GM10847 (cell line): ENCODE results near the gene CEP78.

Experiments
- POLR2A ChIP-seq: IDR thresholded peaks from 2 replicates; pipeline ENCODE4 v1.6.1; 2011; ENCODE audit not compliant: insufficient read length; ENCODE audit errors: extremely low read depth

The CEP78 gene

DNA sequence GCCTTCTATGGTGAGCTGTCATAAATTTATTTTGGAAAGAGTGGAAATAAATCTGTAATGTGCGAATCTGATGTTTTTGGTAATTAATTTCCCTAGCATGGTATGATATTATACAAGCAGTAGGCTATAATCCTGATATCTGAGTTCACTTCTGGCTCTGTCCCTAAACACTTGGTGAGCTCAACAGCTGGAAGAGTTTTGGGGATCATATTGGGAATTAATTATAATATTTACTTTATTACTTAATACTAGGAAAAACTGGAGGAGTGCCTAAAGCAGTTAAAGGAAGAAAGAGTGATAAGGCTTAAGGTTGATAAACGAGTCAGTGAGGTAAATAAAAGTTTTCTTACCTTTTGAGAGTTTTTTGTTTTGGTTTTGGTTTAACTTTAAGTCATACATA, 26.8 kb downstream of the CEP78 start:
- TF ChIP-seq POLR2A, result no peak

DNA sequence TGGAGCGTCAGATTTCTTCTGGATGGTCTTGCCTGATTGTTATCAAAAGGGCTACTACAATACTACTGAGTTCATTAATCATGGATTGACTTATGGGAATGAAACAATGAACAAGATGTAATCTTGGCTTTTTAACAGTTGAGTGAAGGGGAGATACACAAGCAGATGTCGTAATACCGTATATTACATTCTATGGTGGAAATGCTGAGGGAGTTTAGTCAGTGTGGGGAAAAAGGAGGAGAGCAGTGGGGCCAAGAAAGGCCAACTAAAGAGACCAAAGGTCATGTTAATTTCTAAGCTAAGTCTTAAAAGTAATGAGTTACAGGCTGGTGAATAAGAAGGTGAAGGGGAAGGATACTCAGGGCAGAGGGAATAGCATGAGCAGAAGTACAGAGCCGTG, 32.0 kb downstream of the CEP78 start:
- no peak for TF ChIP-seq POLR2A

DNA sequence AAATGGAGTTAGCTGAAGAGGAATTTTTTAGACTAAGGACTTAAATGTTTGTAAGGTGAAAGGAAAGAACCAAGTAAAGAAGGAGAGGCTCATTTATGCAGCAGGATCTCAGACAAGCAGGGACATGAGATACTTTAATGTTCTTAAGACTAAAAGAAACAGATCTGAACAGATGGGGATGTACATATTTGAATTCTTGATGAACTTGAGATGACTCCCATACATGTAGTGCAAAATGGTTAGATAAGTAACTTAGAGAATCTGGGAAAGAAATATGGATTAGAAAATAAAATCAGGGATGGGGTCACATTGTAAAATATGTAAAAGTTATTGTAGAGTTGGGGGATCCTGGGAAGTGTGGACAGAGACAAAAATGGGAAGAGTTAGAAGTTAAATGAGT, 33.9 kb downstream of the CEP78 start:
- TF ChIP-seq POLR2A, result no peak

DNA sequence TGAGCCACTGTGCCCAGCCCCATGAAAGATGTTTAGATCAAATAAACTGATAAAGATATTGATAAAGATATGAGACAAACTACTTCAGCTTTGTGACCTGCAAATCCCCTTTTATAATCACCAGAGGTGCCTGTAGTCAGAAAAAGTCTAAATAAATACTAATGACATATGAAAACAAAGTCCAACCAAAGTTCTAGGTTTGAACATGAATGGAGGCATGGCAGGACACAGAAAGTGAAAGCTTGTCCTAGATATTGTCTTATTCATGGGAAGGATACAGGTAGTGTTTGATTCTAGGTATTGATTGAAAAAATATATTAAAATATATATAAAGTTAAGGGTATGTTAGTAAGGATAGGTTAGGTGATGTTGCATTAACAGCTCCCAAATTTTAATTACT, 36.4 kb downstream of the CEP78 start:
- TF ChIP-seq POLR2A, result no peak

DNA sequence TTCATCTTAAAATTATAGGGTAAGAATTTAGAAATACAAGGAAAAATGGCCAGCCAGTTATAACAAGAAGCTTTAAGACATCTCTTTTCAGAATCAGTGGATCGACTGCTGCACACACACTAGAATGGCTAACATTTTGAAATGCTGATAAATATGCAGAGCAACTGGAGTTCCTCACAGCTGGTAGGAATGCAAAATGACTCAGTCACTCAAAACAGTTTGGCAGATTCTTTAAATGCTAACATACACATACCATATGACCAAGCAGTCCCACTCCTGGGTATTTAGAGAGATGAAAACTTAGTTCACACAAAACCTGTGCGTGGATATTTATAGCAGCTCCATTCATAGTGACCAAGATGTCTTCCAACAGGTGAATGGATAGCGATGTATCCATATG, 37.9 kb downstream of the CEP78 start:
- no peak for TF ChIP-seq POLR2A

DNA sequence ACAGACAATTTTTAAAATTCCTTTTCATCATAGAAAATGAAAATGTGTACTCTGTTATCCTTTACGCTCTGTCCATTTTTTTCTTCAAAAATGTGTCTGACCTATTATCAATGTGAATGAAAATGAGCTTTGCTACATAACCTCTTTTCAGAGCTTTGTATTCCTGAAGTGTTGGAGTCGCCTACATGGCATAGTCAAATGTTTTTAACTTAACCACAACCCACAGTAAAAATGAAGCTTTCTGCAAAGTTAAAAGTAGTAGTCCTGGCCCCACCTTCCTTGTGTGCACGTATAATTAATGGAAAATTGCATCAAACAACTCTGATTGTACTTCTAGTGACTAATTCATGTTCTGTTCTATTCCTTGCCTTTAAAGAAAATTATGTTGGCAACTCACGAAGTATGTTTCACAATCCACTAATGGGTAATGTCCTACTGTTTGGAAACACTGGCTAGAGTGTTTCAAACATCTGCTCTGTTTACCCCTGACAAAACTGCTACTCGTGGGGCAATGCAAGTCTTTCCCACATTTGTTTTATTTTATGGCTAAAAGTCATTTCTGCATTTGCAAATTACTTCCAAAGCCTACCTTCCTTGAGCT, 42.4 kb downstream of the CEP78 start:
- TF ChIP-seq POLR2A, result no peak

DNA sequence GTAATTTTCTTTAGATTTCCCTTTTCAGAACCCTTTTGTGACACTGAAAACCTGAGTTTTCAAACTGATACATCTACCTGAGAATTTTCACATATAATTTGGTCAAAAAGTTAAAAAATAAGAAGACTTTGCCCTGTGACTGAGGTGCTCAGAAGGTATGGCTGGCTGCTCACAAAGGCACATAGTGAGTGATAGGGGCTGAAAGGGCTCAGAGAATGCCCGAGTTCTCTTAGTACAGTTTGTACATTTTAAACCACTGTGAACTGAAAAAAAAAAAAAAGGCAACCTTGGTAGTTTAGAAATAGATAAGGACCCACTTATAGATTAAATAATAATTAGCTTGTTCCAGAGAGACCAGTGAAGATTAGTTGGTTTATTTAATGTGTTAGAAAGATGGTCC, 42.9 kb downstream of the CEP78 start:
- no peak for TF ChIP-seq POLR2A

DNA sequence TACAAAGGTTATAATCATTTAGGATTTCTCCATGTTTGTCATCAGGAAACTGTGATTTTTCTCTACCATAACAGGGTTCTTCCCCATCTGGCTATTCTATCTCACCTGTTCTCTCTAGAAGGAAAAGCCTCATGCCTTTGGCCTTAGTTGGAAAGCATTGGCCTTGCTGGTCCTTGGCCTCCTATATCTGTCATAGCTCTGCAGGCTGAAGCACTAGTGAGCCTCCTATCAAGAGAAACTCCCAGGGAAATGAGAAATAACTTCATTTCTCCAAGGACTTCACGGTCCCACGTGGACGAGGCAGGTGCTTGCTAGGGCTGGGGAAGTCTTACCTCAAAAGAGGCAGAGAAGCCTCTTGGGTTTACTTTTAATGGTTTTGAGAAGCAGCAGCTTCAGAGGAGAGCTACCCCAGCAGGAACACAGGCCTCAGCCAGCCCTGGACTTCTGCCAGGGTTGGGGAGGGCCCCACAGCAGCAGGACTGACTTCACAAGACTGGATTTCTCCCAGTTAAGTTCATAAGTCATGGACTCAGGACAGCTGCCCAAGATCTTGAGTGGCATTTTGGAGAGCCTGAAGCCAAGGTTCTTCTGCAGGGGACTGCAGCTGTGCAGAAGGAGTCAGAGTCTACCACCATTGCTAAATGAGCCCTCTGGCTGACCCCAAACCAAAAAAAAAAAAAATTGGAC, 45.2 kb downstream of the CEP78 start:
- TF ChIP-seq POLR2A, result no peak

DNA sequence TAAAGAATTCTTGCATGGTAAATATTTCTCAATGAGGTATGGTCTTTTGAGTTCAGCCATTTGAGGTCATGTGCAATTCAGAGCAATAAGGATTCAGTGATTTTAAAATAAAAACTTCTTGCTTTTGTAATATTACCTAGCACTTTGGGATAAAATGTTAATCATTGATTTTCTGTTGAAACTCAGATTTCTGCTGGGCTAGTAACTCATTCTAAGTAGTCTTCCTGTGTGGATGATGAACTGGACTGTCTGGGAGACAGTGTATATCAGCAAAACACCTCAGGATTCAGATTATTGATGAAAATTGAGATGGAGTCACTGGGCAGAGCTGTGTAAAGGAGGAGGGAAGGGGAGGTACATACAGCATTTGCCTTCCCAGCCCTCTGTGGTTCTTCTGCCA, 50.2 kb downstream of the CEP78 start:
- TF ChIP-seq POLR2A, result no peak

DNA sequence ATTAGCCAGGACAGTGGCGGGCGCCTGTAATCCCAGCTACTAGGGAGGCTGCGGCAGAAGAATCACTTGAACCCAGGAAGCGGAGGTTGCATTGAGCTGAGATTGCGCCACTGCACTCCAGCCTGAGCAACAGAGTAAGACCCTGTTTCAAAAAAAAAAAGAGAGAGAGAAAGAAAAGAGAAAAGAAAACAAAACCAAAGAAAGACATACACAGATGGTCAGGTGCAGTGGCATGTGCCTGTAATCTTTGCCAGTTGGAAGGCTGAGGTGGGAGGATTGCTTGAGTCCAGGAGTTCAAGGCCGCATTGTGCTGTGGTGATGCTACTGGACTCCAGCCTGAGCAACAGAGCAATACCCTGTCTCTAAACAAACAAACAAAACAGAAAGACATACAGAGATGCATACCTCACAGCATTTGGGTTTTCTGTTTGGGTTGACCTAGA, 51.1 kb downstream of the CEP78 start:
- TF ChIP-seq POLR2A, result no peak

DNA sequence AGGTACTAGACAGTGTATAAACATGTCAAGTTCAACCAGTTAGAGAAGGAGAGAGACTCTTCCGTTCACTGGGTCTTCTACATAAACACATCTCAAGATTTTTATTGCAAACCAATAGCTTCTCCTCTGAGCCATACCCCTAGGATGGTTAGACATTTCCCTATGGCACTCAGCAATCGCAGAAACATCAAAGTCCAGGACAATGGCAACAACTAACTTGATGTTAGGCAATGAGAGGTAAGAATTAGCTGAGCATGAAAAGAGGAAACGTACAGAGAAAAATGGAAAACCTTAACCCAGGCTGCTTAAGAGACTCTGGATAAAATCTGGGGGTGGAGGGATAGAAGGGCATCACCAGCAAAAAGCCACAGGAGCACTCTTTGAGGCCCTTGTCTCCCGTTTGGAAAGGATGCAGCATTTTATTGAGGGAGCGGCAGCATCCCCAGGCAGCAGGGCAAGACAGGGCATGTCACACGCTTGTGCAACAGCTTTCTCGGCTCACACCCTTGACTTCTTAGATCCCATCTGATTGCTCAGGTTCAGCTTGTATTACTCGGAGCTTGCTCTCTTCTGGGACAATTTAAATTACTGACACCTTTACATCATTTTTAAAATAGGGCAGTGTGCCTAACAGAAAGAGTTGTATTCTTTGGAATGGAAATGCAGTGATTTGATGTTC, 52.5 kb downstream of the CEP78 start:
- no peak for TF ChIP-seq POLR2A

DNA sequence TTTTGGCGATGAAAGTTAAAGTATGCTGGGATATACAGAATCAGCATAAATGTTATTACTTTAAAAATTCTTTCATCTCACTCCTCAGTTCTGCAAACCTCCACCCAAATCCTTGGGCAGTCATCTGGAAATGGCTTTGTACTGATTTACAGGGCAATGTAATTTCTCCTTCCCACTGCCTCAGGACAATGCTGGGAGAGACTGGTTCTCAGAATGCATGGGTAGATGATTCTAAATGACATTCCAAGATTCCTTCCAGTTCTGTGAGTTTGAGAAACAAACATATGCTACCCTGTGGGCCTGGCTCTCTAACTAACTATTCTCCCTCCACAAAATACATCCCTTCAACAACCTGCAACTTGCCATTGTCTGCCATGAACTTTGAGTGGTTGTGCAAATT, 53.6 kb downstream of the CEP78 start:
- TF ChIP-seq POLR2A, result no peak

DNA sequence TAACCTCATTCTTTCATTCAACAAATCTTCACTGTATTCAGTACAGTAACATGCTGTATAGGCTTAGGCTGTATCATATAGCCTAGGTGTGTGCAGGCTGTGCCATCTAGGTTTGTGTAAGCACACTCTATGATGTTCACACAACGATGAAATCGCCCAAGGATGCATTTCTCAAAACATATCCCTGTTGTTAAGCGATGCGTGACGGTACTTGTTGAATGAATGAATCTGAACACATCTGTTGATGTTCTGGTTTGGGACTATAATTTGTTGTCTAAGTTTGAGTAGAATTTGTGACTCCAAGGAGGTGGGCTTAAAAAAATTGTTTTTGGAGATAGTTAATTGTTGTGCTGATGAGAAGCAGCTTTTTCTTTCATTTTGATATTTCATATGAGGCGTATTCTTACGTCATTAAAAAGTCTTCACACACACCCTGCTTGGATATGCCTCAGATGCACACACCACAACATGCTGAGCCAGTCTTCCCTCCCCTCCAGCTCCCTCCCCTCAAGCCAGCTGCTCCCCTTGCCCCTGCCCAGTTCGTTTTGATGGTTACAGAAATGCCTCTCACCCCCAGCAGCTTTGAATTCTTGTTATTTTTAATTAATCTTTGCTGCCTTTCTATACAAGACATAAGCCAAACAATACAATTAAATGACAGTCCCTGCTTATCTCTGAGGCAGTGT, 55.5 kb downstream of the CEP78 start:
- TF ChIP-seq POLR2A, result no peak

DNA sequence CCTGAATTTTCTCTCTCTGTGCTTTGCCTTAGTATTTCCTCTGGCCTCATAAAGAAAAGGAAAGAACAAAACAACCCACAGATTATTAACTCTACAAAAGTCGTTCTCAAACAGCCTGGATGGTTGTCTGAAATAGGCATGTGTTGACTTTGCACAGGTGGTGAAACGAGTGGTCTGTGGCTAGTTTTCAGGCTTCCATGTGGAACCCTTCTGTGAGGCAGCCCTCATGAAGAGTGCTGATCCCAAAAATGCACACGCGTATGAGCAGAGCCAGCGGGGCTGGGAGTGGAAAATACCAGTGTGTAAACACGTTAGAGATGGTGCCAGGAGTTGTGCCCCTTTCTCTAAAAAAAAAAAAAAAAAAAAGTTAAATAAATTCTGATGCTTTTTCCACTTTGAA, 56.2 kb downstream of the CEP78 start:
- no peak for TF ChIP-seq POLR2A

DNA sequence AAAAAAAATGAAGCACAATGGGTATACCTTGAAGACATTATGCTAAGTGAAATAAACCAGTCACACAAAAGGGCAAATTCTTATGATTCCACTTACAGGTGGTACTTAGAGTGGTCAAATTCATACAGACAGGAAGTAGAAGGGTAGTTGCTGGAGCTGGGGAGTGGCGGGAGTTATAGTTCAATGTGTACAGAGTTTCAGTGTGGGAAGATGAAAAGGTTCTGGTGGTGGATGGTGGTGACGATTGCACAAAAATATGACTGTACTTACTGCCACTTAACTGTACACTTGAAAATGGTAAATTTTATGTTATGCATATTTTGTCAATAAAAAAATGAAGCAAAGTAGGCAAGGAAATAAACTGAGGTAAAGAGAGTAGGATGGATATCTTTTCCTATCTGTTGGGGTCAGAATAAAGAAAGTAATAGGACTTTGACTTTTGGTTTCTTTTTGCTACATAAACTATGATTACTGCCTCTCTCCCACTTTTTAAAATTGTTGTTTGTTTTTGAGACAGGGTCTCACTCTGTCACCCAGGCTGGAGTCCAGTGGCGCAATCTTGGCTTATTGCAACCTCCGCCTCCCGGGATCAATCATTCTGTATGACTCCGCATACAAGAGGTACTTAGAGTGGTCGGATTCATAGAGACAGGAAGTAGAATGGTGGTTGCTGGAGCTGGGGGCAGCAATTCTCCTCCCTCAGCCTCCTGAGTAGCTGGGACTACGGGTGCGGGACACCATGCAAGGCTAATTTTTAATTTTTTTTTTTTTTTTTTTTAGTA, 57.0 kb downstream of the CEP78 start:
- TF ChIP-seq POLR2A, result no peak
